Endothelial cell of umbilical vein (primary cell): ENCODE results near the gene TNFAIP8L1. TPM values are rescaled to one million over a fixed set of nuclear protein-coding genes. Genes with fewer than 3 reads are reported as not detected.

ENCODE experiments used
- BruUV-seq: library from RNA; stranded (reverse); fragments of 400-500 nt; replicated peaks from 2 replicates; lab custom pipeline; 2021; lab: Mats Ljungman, UMichigan
- CTCF ChIA-PET: fragments of 300-600, 350-600 bp; sonication (Branson Sonifier 250); formaldehyde crosslinking; loops from one replicate; lab custom pipeline; 2021; ENCODE audit warnings: antibody characterized with exemption, inconsistent platforms; lab: Charles Lee
- POLR2A ChIA-PET: fragments of 300-600, 350-600 bp; sonication (Branson Sonifier 250); formaldehyde crosslinking; loops from one replicate; lab custom pipeline; 2021; ENCODE audit warnings: antibody characterized with exemption, inconsistent platforms; lab: Charles Lee
- DNase-seq: peaks from one replicate; pipeline ENCODE4 v3.0.0-alpha.2; 2011; ENCODE audit warnings: low read depth, low spot score
- FAIRE-seq: peaks from 2 replicates; lab custom pipeline; 2011; peaks lifted over from hg19 to GRCh38; lab: Jason Lieb, UNC
- H2AFZ ChIP-seq: 2 replicates; pipeline ENCODE4 v1.6.0; 2012; ENCODE audit warnings: low read depth, low read length, control low read depth, inconsistent platforms
- H3K27ac ChIP-seq: 2 replicates; pipeline ENCODE4 v1.5.1; 2011; ENCODE audit warnings: low read depth, mild to moderate bottlenecking, control low read depth, low read length, moderate library complexity; ENCODE audit not compliant: insufficient read depth
- H3K27me3 ChIP-seq, 2 experiments: 2 replicates each; pipeline versions ENCODE4 v1.6.0 to v1.6.1; 2011; ENCODE audit warnings: low read length in 2 of 2, mixed read lengths in 1 of 2; ENCODE audit not compliant: control insufficient read depth in 2 of 2, insufficient read depth in 2 of 2
- H3K36me3 ChIP-seq, 2 experiments: 2 replicates in 1 of 2; 3 replicates in 1 of 2; pipeline ENCODE4 v1.5.1; 2011; ENCODE audit warnings: low read length in 2 of 2, mild to moderate bottlenecking in 1 of 2, moderate library complexity in 1 of 2; ENCODE audit not compliant: control insufficient read depth in 2 of 2, insufficient read depth in 2 of 2; ENCODE audit errors: extremely low read depth in 1 of 2
- H3K4me1 ChIP-seq: 3 replicates; pipeline ENCODE4 v1.5.1; 2011; ENCODE audit warnings: mild to moderate bottlenecking, low read length; ENCODE audit not compliant: control insufficient read depth, insufficient read depth; ENCODE audit errors: extremely low read depth
- H3K4me2 ChIP-seq: 2 replicates; pipeline ENCODE4 v1.6.1; 2011; ENCODE audit warnings: low read length, control low read depth, mixed read lengths; ENCODE audit not compliant: insufficient read depth
- H3K4me3 ChIP-seq, 3 experiments: fragments of 200-600 bp in 1 of 3; sonication (generic), shearing (Covaris generic) in 1 of 3; replicated peaks in 1 of 3; 2 replicates each; pipeline ENCODE4 v1.5.1; 2011 to 2016; ENCODE audit warnings: control low read depth in 3 of 3, low read length in 3 of 3, mild to moderate bottlenecking in 2 of 3, inconsistent platforms in 1 of 3, low read depth in 1 of 3, moderate library complexity in 1 of 3; ENCODE audit not compliant: insufficient read depth in 1 of 3
- H3K79me2 ChIP-seq: 2 replicates; pipeline ENCODE4 v1.6.0; 2012; ENCODE audit warnings: low read length, inconsistent platforms; ENCODE audit not compliant: control insufficient read depth, insufficient read depth
- H3K9ac ChIP-seq: replicated peaks from 2 replicates; pipeline ENCODE3; 2011; ENCODE audit warnings: low read length, control low read depth; ENCODE audit not compliant: insufficient read depth; ENCODE audit errors: extremely low read depth
- H3K9me1 ChIP-seq: replicated peaks from 3 replicates; pipeline ENCODE4 v1.6.0; 2011; ENCODE audit warnings: mild to moderate bottlenecking, low read length; ENCODE audit not compliant: control insufficient read depth, insufficient read depth; ENCODE audit errors: extremely low read depth
- H3K9me3 ChIP-seq: replicated peaks from 2 replicates; pipeline ENCODE4 v1.5.1; 2012; ENCODE audit warnings: low read length, inconsistent platforms; ENCODE audit not compliant: control insufficient read depth, insufficient read depth
- H4K20me1 ChIP-seq: replicated peaks from 2 replicates; pipeline ENCODE3; 2011; ENCODE audit warnings: mild to moderate bottlenecking, low read length; ENCODE audit not compliant: control insufficient read depth, insufficient read depth; ENCODE audit errors: extremely low read depth
- EZH2 ChIP-seq: IDR thresholded peaks from 2 replicates; pipeline ENCODE4 v1.6.1; 2012; ENCODE audit warnings: borderline replicate concordance, low read depth, mild to moderate bottlenecking, moderate library complexity, low read length, inconsistent platforms; ENCODE audit not compliant: severe bottlenecking
- GATA2 ChIP-seq: IDR thresholded peaks from 2 replicates; pipeline ENCODE4 v1.7.0; 2011; ENCODE audit warnings: low read depth, mild to moderate bottlenecking, moderate library complexity, mixed read lengths, low read length; ENCODE audit not compliant: insufficient read length, insufficient read depth
- JUN ChIP-seq: IDR thresholded peaks from 2 replicates; pipeline ENCODE4 v1.6.1; 2011; ENCODE audit warnings: borderline replicate concordance, low read depth; ENCODE audit not compliant: insufficient read length, insufficient read depth
- MYC ChIP-seq: IDR thresholded peaks from one replicate; pipeline ENCODE4 v1.6.1; 2011; ENCODE audit warnings: mild to moderate bottlenecking, low read depth, low read length
- POLR2A ChIP-seq: IDR thresholded peaks from 2 replicates; pipeline ENCODE4 v1.6.1; 2012; ENCODE audit warnings: low read depth, mild to moderate bottlenecking, control low read depth, low read length
- POLR2AphosphoS5 ChIP-seq: IDR thresholded peaks from 2 replicates; pipeline ENCODE4 v1.6.1; 2012; ENCODE audit warnings: low read depth, mild to moderate bottlenecking, control low read depth, low read length, moderate library complexity; ENCODE audit not compliant: insufficient read depth
- dilution Hi-C: fragments of 300-500 bp; cut with MboI; formaldehyde crosslinking; loops from one replicate; pipeline ENCODE4 v1.15.0; 2019; ENCODE audit warnings: low sequenced_read_pairs; ENCODE audit not compliant: extremely low pct_ligation_motif_present
- intact Hi-C: fragments of 100-400 bp; cut with micrococcal nuclease; formaldehyde crosslinking; loops from one replicate; pipeline ENCODE4 v1.10.0; 2022
- polyA plus RNA-seq, 4 experiments: library from polyadenylated mRNA; depleted of rRNA in 3 of 4; stranded (reverse) in 3 of 4; unstranded in 1 of 4; fragments of >200 nt; gene quantifications; 2 replicates each; pipeline versions ENCODE4 v1.2.1 to v1.2.3, GENCODE V29; 2011 to 2012; ENCODE audit warnings: missing spikeins in 1 of 4
- total RNA-seq: library from RNA; stranded (reverse); gene quantifications from 2 replicates; pipeline ENCODE4 v1.2.3, GENCODE V29; 2021
- TF ChIP-seq, protein P1 (sequence below): IDR thresholded peaks from 2 replicates; pipeline ENCODE4 v1.6.1; 2011; ENCODE audit not compliant: insufficient read depth, insufficient read length
- TF ChIP-seq, protein P2 (sequence below), 2 donors: IDR thresholded peaks; 1 replicate in 1 of 2; 2 replicates in 1 of 2; pipeline ENCODE4 v1.5.1; 2011; ENCODE audit warnings: low read length in 2 of 2, mild to moderate bottlenecking in 2 of 2, moderate library complexity in 2 of 2, control low read depth in 1 of 2, inconsistent platforms in 1 of 2, low read depth in 1 of 2; ENCODE audit not compliant: insufficient read depth in 1 of 2; ENCODE audit errors: extremely low read depth in 1 of 2

The TNFAIP8L1 gene
- total and polyA plus RNA-seq, 2 donors (not counting 3 experiments of a cell fraction or from before 2014, with no cell fraction given) = 40.0 to 56.1 TPM

DNA sequence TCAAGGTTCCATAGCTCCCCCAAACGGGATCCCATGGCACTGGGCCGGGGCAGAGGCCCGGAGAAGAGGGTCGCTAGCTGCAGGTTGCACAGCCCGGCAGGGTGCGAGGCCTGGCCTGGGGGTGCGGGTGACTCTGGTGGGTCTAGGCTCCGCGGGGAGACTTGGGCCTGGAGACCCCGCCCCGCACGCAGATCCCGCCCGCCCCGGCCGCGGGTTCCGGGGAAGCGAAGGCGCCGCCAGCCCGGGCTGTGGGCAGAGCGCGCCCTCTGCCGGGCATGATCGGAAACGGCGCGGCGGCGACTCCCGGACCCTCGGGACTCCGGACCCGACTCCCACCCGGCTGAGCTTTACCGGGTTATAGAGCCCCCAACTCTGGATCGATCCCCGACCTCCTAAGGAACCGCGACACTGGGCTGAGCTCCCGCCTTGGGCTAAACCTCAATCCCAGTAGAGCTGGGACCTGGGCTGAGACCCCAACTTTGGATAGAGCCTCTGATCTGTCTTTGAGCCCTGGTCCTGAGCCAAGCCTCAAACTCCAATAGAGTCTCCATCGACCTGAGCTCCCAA lies 3.1 kb upstream of the TNFAIP8L1 start:
- intact Hi-C loops (loop anchor here (1.0 to 5.0 kb wide), 3 partner anchors 113 to 234 kb away; partner anchors contain the start of genes CHAF1A, HDGFL2 and SH3GL1), dilution Hi-C loops (no loop called here)
- Histone ChIP-seq H3K27me3 (no peaks in the 10 kb centered on the region), H3K9ac (peak overlapping the region; percentile 47), H3K79me2 (peaks cover 19% of the 10 kb centered on the region), H3K9me3 (no peaks in the 10 kb centered on the region), H2AFZ (peak overlapping the region; percentile 76), H3K27ac (peak overlapping the region; percentile 11), H4K20me1 (no peaks in the 10 kb centered on the region), H3K4me3 (peak overlapping the region in 2 of 3 experiments; percentile 28 to 31), H3K4me2 (peak overlapping the region; percentile 57), H3K36me3 (peaks cover 0 to 1% of the 10 kb centered on the region in 2 experiments), H3K4me1 (peaks cover 48% of the 10 kb centered on the region), H3K9me1 (no peaks in the 10 kb centered on the region)
- DNase-seq (peak; percentile 50), FAIRE-seq (peak; percentile 76)
- ChIA-PET POLR2A (no interaction called here), CTCF (interaction anchor here (0.6 to 3.7 kb wide), 29 partner anchors 9 to 369 kb away, joined by 3 to 66 read pairs (median 5); partner anchors contain the start of genes PLIN4, PLIN5 and SEMA6B)
- no TSS peak for BruUV-seq
- TF ChIP-seq MYC (no peak), POLR2A (peak; percentile 61), GATA2 (no peak), POLR2AphosphoS5 (peak; percentile 46), JUN (no peak), EZH2 (no peak)
- TF ChIP-seq, protein P1, sequence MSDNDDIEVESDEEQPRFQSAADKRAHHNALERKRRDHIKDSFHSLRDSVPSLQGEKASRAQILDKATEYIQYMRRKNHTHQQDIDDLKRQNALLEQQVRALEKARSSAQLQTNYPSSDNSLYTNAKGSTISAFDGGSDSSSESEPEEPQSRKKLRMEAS = no peak
- TF ChIP-seq, protein P2, sequence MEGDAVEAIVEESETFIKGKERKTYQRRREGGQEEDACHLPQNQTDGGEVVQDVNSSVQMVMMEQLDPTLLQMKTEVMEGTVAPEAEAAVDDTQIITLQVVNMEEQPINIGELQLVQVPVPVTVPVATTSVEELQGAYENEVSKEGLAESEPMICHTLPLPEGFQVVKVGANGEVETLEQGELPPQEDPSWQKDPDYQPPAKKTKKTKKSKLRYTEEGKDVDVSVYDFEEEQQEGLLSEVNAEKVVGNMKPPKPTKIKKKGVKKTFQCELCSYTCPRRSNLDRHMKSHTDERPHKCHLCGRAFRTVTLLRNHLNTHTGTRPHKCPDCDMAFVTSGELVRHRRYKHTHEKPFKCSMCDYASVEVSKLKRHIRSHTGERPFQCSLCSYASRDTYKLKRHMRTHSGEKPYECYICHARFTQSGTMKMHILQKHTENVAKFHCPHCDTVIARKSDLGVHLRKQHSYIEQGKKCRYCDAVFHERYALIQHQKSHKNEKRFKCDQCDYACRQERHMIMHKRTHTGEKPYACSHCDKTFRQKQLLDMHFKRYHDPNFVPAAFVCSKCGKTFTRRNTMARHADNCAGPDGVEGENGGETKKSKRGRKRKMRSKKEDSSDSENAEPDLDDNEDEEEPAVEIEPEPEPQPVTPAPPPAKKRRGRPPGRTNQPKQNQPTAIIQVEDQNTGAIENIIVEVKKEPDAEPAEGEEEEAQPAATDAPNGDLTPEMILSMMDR (IDR thresholded peaks at IDR 0.05; ENCODE audit: extremely low read depth in 1 of 2, insufficient read depth in 1 of 2, low read depth in 1 of 2, low read length in 2 of 2) = peak; percentile 82 to 90
